GM12892 (cell line): ENCODE measurements around the gene KCNMA1.

ENCODE experiments used
- POLR2A ChIP-seq: IDR thresholded peaks from 2 replicates; pipeline ENCODE4 v1.6.1; 2011; ENCODE audit warnings: low read depth, low read length, control low read depth
- POLR2AphosphoS5 ChIP-seq: IDR thresholded peaks from 2 replicates; pipeline ENCODE4 v1.6.1; 2011; ENCODE audit warnings: low read depth, low read length, control low read depth

- TF ChIP-seq POLR2A = no peak; the same call in 1 of the 2 replicates
- TF ChIP-seq POLR2AphosphoS5 = peak; percentile 33; the same call in 1 of the 2 replicates
Measured at GRCh38 chr10:77496941-77497420, 140.6 kb downstream of the KCNMA1 start.
